Large intestine (tissue), 3 donors: Measurements from ENCODE around the gene TMEM131. TPM values are rescaled to one million over a fixed set of nuclear protein-coding genes. Genes with fewer than 3 reads are reported as not detected.
A peak's percentile ranks its signal among the peaks of the same experiment; 100 is the strongest.

Experiments
- DNase-seq, 2 donors: peaks; one replicate each; pipeline versions ENCODE4 v3.0.0 to v3.0.0-alpha.2; 2013
- H3K27ac ChIP-seq: one replicate; pipeline ENCODE4 v1.5.1; 2013; ENCODE audit warnings: low read length
- H3K27me3 ChIP-seq: 2 replicates; pipeline ENCODE4 v1.6.1; 2013; ENCODE audit warnings: low read length; ENCODE audit not compliant: control insufficient read depth, insufficient read depth
- H3K36me3 ChIP-seq: 2 replicates; pipeline ENCODE4 v1.6.1; 2013; ENCODE audit warnings: low read length; ENCODE audit not compliant: control insufficient read depth, insufficient read depth
- H3K4me1 ChIP-seq: one replicate; pipeline ENCODE4 v1.6.1; 2013; ENCODE audit warnings: low read length; ENCODE audit not compliant: control insufficient read depth, insufficient read depth
- H3K4me3 ChIP-seq: one replicate; pipeline ENCODE4 v1.5.1; 2013; ENCODE audit warnings: low read length
- H3K9me3 ChIP-seq: one replicate; pipeline ENCODE4 v1.6.1; 2013; ENCODE audit warnings: mild to moderate bottlenecking, low read depth, low read length, moderate library complexity; ENCODE audit not compliant: control insufficient read depth
- WGBS: methylation state at CpG from one replicate; pipeline ENCODE4 v1.1.5; 2013; ENCODE audit warnings: low lambda C conversion rate; ENCODE audit not compliant: insufficient coverage; 5-methylcytosine and 5-hydroxymethylcytosine counted together
- polyA plus RNA-seq: library from polyadenylated mRNA; unstranded; fragments of 120-200 nt; gene quantifications from one replicate; pipeline ENCODE4 v1.2.1, GENCODE V29; 2013

Gene TMEM131
- polyA plus RNA-seq, 1 donor: 41.2 TPM

DNA sequence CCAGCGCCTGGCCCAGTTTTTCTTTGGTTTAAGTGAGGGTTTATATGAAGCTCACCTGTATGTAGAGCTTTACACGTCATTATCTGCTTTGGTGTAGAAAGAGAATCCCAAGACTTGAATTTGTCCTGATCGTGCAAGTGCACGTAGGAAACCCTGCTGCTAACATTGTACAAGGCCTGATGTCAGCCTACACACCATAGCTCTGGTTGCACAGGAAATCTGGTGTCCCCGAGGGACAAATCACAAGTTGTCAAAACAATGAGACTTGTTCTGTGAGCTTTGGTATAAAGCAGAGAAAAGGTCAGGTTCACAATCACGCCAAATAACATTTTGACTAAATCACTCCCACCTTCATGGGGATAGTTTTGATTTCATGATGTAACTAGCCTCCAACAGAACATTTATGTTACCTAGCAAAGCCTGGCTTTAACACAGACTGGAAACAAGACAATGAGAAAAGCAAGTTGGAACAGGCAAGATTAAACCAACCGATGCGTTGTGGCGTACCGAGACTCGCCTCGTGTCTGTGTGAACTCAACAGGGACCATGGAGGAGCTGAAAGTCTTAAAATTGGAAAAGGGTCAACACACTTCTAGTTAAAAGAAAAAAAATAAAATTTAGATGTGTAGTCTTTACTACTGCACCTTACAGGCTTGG, 240.9 kb downstream of the TMEM131 start:
- Histone ChIP-seq H3K27ac (no peak overlapping the region), H3K9me3 (no peaks in the 10 kb centered on the region), H3K4me3 (no peak overlapping the region), H3K27me3 (no peaks in the 10 kb centered on the region), H3K36me3 (peaks cover 61% of the 10 kb centered on the region), H3K4me1 (no peaks in the 10 kb centered on the region)
- WGBS: 100% methylated on average over 5 of the region's 12 CpGs
- DNase-seq: no peak

DNA sequence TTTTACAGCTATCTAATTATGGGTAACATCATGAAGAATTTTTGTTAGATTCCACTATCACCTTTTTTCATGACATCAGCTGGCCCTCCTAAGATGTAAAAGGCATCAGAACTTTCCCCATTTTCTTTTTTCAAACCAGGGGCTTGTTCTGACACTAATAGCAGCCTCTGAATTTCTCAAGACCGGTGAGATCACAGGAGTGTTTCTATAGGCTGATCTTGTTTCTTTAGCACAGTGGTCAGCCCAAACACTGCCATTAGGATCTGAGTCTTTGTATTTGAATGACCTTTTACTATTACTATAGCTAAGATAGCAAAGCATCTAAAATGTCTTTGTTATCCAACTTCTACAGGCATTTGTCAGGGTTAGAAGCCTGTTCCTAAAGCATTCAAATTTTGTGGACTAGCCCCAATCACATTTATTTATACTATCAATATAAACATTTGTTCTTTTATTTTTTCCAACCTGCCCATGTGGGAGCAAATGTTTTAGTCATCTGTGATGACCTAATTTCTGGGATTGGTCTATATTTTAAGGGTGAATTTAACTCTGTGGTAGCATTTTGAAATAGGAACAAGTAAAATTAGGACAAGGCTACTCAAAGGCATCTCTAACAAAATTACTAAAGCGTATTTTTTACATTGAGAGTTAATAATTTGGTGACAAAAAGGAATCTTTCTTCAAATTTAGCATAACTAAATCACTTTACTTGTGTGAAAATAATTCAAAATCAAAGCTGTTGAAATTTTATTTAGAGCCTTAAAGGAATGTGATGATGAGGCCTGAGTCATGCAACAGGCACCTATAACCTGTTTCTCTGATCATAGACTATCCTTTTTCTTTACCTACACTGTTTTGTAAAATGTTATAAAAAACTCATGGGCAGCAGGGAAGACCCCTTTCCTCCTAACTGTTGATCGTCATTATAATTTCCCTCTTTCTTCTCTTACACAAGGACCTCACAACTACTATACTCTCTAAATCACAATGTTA, 243.1 kb downstream of the TMEM131 start:
- no peaks in the 10 kb centered on the region for H3K27me3 ChIP-seq
- DNase-seq: no peak
- no peak overlapping the region for H3K27ac ChIP-seq
- no peaks in the 10 kb centered on the region for H3K9me3 ChIP-seq
- H3K36me3 ChIP-seq: peaks cover 42% of the 10 kb centered on the region
- 89% methylated on average over 2 of the region's 3 CpGs for WGBS
- no peak overlapping the region for H3K4me3 ChIP-seq
- no peaks in the 10 kb centered on the region for H3K4me1 ChIP-seq

DNA sequence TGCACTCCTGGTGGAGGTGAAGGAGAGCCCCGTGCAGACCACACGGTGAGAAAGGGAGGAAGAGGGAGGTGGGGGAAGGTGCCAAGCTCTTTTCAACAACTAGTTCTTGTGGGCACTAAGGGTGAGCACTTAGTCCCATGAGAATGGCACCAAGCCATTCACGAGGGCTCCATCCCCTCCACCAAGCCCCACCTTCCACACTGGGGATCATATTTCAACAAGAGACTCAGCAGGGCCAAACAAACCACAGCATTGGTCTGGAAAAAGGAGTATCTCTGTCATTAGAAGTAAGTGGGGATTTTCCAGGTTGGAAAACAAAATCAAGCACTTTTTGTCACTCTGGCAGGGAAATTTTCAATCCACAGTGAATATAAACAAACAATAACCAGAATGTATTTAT, 244.0 kb downstream of the TMEM131 start:
- WGBS: no CpG with 5 or more reads among the region's 3 CpGs
- no peaks in the 10 kb centered on the region for H3K9me3 ChIP-seq
- no peak for DNase-seq
- H3K4me1 ChIP-seq: no peaks in the 10 kb centered on the region
- H3K27ac ChIP-seq: no peak overlapping the region
- no peaks in the 10 kb centered on the region for H3K27me3 ChIP-seq
- peaks cover 33% of the 10 kb centered on the region for H3K36me3 ChIP-seq
- no peak overlapping the region for H3K4me3 ChIP-seq

DNA sequence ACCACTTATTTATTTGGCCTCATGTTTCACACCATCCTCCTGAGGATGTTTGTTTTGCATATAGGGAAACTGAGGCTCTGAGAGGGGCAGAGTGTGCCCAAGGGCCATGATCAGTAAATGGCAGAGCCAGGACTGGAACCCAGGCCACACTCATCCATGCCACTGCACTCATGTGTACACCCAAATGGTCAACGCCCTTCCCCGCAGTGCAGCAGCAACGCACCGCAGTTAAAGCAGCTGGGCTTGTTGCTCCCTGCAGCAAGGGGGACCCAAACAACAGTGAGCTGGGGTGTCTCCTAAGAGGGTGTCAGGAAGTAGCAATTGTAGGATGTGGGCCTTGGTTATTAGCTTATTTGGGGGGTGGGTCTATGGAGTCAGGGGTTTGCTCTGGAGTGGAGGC, 245.7 kb downstream of the TMEM131 start:
- no peak overlapping the region for H3K4me3 ChIP-seq
- H3K9me3 ChIP-seq: no peaks in the 10 kb centered on the region
- H3K36me3 ChIP-seq: peaks cover 20% of the 10 kb centered on the region
- no peaks in the 10 kb centered on the region for H3K27me3 ChIP-seq
- no peak for DNase-seq
- no CpG with 5 or more reads among the region's 4 CpGs for WGBS
- H3K27ac ChIP-seq: no peak overlapping the region
- H3K4me1 ChIP-seq: no peaks in the 10 kb centered on the region

DNA sequence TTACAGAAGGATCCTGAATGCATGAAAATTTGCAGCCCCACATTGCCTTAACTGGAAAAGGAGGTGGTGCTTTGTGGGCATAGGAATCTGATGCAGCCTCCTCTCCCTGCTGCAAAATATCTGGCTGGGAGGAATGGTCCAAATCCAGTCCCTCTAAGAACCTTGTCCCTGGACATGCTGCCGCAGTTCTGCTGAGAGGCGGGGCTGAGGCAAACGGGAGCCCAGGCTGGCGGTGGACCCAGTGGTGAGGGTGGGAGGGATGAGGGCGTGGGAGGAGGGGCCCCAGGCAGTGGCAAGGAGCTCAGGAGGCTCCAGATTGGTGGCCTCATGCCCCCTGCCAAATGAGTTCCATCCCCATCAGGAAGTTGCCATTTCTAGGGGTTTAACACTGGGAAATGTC, 246.2 kb downstream of the TMEM131 start:
- no peaks in the 10 kb centered on the region for H3K27me3 ChIP-seq
- no peak for DNase-seq
- no peak overlapping the region for H3K27ac ChIP-seq
- no CpG with 5 or more reads among the region's 5 CpGs for WGBS
- no peaks in the 10 kb centered on the region for H3K9me3 ChIP-seq
- no peak overlapping the region for H3K4me3 ChIP-seq
- peaks cover 16% of the 10 kb centered on the region for H3K36me3 ChIP-seq
- no peaks in the 10 kb centered on the region for H3K4me1 ChIP-seq

DNA sequence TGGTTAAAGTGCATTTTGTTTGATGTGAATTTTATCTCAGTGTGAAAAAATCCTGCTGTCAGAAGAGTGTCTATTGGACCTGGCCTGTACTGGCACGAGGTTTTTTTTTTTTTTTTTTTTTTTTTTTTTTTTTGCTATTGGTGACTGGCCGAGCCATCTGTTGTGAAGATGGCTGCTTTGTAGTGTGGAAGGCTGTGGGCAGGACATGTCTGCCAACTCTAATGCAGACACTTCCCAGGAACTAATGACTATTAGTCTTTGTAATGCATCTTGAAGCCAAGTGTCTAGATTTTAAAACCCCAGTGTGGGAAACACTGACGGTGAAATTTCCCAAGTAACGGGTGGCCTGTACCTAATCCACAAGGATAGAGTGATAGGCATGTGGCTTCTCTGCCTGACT, 248.0 kb downstream of the TMEM131 start:
- Histone ChIP-seq H3K27ac (no peak overlapping the region), H3K36me3 (peaks cover 18% of the 10 kb centered on the region), H3K4me1 (no peaks in the 10 kb centered on the region), H3K9me3 (no peaks in the 10 kb centered on the region), H3K4me3 (no peak overlapping the region), H3K27me3 (no peaks in the 10 kb centered on the region)
- WGBS: no CpG with 5 or more reads among the region's 4 CpGs
- no peak for DNase-seq

DNA sequence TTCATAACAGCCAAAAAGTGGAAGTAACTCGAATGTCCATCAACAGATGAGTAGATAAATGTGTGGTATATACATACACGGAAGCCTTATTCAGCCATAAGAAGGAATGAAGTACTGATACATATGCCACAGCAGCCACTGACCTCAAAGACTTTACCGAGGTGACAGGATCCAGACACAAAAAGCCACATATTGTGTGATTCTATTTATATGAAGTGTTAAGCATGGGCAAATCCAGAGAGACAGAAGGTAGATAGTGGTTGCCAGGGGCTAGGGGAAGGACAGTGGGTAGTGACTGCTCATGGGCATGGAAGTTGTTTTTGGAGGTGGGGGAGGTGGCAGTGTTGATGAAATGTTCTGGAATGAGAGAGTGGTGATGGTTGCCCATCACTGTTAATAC, 248.5 kb downstream of the TMEM131 start:
- peaks cover 18% of the 10 kb centered on the region for H3K36me3 ChIP-seq
- no CpG with 5 or more reads among the region's 3 CpGs for WGBS

DNA sequence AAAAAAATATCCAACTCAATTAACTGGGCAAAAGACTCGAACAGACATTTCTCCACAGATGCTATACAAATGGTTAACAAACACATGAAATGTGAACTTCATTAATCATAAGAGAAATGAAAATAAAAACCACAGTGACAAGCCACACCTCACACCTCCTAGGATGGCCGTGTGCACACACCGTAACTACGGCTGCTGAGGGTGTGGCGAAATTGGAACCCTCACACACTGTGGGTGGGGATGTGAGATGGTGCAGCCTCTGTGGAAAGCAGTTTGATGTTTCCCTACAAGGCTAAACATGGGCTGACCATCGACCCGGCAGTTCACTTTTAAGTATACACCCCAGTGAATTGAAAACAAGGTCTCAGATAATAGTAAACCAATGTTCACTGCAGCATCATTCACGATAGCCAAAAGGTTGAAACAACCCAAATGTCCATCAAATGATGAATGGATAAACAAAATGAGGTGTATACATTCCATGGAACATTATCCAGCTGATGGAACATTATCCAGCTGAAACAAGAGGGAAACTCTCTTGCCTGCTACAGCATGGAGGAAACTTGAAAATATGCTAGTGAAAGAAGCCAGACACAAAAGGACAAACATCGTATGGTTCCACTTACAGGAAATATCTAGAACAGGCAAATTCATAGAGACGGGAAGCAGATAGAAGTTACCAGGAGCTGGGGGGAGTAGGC, 250.1 kb downstream of the TMEM131 start:
- H3K4me3 ChIP-seq: no peak overlapping the region
- no peak overlapping the region for H3K27ac ChIP-seq
- H3K4me1 ChIP-seq: no peaks in the 10 kb centered on the region
- no peaks in the 10 kb centered on the region for H3K27me3 ChIP-seq
- H3K36me3 ChIP-seq: peaks cover 14% of the 10 kb centered on the region
- no peaks in the 10 kb centered on the region for H3K9me3 ChIP-seq
- no CpG with 5 or more reads among the region's 10 CpGs for WGBS
- DNase-seq: peak; percentile 16 to 17

More for the DNA sequence above, 248.5 kb downstream of the TMEM131 start:
- no peak overlapping the region for H3K4me3 ChIP-seq
- no peaks in the 10 kb centered on the region for H3K4me1 ChIP-seq
- no peak overlapping the region for H3K27ac ChIP-seq
- no peaks in the 10 kb centered on the region for H3K9me3 ChIP-seq
- H3K27me3 ChIP-seq: no peaks in the 10 kb centered on the region
- DNase-seq: no peak

DNA sequence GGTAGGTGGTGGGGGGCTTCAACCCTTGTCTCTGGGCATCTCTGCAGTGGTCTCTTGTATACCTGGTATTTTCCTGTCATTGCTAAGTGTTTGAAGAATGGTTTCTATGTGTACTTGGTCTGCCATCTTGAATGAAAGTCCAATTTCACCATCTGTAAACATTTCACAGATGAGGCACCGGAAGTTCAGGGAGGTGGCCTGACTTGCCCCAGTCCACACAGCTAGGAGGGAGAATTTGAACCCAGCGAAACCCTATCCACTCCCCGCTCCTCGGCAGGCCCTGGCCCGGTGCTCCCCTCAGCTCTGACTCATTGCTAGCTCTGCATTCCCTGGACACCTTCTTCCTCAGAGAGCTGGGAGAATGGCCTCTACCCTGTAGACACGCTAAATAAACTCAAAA, 251.8 kb downstream of the TMEM131 start:
- H3K27ac ChIP-seq: no peak overlapping the region
- H3K4me3 ChIP-seq: no peak overlapping the region
- H3K27me3 ChIP-seq: no peaks in the 10 kb centered on the region
- no peak for DNase-seq
- no peaks in the 10 kb centered on the region for H3K4me1 ChIP-seq
- no peaks in the 10 kb centered on the region for H3K9me3 ChIP-seq
- WGBS: no CpG with 5 or more reads among the region's 6 CpGs
- H3K36me3 ChIP-seq: peaks cover 8% of the 10 kb centered on the region

DNA sequence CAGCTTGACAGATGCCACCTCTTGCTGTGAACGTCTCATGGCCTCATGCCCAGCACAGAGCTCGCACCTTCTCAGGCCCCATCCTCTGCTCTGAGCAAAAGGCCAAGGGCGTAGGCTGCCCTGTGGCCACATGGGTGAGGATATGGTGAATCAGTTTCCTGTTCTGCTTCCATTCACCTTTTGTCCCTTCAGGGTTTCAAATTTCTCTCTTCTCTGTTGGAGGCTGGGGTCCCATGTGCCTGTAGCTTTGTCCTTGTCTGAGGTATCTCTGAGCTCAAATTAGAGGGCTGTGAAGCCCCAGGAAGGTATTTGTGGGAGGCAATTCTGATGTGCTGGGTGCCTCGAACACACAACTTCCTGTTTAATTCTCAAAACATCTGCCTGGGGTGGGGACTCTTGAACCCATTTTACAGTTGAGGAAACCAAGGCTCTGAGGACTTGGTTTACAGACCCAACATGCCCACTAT, 253.3 kb downstream of the TMEM131 start:
- no peaks in the 10 kb centered on the region for H3K4me1 ChIP-seq
- H3K27me3 ChIP-seq: no peaks in the 10 kb centered on the region
- peaks cover 8% of the 10 kb centered on the region for H3K36me3 ChIP-seq
- DNase-seq: no peak
- H3K9me3 ChIP-seq: no peaks in the 10 kb centered on the region
- H3K27ac ChIP-seq: no peak overlapping the region
- no peak overlapping the region for H3K4me3 ChIP-seq
- WGBS: no CpG with 5 or more reads among the region's 4 CpGs
